GM13976 (cell line): ENCODE measurements around the gene PPP1R3E.

Experiments used
- DNase-seq: peaks from one replicate; pipeline ENCODE4 v3.0.0; 2012; ENCODE audit warnings: low spot score
- CTCF ChIP-seq: IDR thresholded peaks from 2 replicates; pipeline ENCODE4 v1.5.1; 2012; ENCODE audit warnings: borderline replicate concordance, mild to moderate bottlenecking; ENCODE audit not compliant: insufficient read depth; ENCODE audit errors: extremely low read depth, missing control alignments, control extremely low read depth
- in situ Hi-C: fragments of 300-500 bp; cut with MboI; formaldehyde crosslinking; loops from one replicate; pipeline ENCODE4 v1.12.0; 2022; ENCODE audit warnings: low sequenced_read_pairs, mixed read lengths, inconsistent platforms; ENCODE audit not compliant: unreplicated experiment

Gene PPP1R3E, protein sequence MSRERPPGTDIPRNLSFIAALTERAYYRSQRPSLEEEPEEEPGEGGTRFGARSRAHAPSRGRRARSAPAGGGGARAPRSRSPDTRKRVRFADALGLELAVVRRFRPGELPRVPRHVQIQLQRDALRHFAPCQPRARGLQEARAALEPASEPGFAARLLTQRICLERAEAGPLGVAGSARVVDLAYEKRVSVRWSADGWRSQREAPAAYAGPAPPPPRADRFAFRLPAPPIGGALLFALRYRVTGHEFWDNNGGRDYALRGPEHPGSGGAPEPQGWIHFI

DNA sequence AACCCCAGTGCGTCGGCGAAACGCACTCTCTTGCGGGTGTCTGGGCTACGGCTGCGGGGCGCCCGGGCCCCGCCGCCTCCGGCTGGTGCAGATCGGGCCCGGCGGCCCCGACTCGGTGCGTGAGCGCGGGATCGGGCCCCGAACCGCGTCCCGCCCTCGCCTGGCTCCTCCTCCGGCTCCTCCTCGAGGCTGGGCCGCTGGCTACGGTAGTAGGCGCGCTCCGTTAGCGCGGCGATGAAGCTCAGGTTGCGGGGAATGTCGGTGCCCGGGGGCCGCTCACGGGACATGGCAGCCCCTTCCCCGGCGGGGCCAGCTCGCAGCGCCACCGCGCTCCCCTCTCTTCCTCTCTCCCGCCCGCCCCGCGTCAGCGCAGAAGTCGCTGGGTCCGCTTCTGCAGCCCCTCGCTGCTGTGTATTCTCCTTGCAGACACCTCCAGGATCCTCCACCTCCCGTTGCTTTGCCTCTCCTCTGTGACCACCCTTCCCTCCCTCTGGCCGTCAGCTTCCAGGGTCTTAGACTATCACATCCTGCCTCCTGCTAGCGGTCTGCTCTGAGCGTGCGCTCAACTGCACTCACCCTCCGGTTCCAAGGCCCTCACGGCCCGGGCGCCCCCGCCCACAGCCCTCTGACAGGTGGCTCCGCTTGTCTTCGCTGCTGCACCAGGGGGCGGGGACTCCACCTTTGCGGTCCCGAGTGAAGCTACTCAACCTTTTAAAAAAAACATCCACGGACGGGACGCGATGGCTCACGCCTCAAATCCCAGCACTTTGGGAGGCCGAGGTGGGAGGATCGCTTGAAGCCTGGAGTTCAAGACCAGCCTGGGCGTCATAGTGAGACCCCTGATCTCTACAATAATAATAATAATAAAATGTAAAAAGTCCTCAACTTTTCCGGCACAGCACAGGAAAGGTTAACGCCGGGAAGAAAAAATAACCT is at the start of gene PPP1R3E:
PPP1R3E (minus strand) TSS at position 570 of the 936 bp plus-strand sequence; CDS start at position 287, 283 bp downstream.
- in situ Hi-C loops = no loop called here
- DNase-seq = peak; percentile 83
- TF ChIP-seq CTCF = no peak

DNA sequence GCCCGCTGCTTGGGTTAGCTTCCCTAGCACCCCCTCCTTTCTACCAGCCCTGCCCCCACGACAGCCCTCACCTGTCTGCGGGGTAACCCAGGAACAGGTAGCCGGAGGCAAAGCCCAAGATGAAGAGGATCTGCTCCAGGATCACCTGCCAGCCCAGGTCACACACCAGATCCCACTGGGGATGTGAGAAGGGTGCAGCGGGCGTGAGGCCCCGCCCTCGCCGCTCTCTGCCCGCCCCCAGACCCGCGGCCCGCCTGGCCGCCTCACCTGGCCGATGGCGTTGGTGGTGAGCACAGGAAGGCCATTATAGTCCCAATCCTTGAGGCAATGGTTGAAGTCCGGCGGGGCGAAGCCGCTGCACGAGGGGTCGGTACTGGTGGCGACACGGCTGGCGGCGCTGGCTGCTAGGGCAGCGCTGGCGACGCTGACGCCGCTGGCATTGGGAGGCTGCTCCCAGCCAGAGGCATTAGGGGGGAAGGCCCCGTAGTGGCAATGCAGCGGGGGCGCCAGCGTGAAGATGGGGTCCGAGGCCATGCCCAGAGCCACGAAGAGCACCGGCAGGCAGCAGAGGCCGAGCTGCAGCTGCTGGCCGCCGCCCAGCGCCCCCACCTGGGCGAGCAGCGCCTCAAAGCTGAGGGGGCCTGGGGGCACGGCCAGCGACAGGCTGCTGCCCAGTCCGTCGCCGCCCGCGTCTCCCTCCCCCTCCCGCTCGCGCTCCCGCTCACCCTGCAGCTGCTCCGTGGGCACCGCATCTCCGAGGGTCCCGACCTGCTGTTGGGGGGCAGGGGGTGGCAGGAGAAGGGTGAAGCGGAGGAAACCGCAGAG is 49.2 kb upstream of the PPP1R3E start:
- in situ Hi-C loops = no loop called here
- DNase-seq = peak; percentile 46
- TF ChIP-seq CTCF = no peak

DNA sequence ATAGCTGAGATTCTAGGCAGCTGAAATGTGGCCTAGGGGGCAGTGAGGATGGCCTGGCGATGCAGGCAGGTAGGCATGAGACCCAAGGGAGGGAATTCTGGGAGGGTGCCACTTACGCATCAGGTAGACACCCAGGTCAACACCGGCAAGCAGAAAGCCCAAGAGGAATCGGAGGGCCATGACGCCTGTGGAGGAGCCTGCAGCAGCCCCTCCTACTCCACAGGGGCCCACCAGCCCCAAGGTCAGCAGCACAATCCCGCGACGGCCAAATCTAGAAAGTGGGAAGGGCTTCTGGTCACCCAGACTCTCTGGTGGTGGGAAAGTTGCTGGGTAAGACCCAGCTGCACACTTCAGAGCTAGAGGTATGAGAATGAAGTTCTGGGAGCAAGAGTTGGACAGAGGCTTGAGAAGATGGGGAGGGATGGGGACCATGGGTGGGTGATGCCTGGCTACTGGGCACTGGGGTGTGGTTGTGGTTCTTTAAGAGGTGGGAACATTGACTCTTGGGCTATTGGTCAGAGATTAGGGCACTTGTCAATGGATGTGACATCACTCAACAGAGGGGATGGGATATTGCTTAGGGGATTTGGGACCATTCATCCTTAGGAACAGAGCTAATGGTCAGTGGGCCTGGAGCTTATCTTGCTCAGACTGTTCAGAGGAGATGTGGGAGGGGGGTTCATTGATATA is 46.6 kb upstream of the PPP1R3E start:
- in situ Hi-C loops = no loop called here
- no peak for TF ChIP-seq CTCF
- DNase-seq = peak; percentile 21

DNA sequence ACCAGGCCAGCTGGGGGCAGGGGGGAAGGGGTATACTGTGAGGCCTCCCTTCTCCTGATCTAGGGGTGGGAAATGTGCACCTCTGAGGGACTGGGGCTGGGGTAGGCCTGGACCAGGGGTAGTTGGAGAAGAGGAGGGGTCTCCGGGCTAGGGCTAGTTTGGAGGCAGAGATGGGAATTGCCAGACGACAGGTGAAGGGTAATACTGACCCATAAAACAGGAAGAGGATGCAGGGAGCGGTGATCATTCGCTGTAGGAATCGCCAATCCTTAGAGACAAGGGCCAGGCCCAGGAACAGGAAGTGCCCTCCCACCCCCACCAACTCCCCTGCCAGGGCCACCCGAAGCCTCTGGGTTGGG is 45.6 kb upstream of the PPP1R3E start:
- in situ Hi-C loops = no loop called here
- no peak for TF ChIP-seq CTCF
- peak; percentile 13 for DNase-seq

DNA sequence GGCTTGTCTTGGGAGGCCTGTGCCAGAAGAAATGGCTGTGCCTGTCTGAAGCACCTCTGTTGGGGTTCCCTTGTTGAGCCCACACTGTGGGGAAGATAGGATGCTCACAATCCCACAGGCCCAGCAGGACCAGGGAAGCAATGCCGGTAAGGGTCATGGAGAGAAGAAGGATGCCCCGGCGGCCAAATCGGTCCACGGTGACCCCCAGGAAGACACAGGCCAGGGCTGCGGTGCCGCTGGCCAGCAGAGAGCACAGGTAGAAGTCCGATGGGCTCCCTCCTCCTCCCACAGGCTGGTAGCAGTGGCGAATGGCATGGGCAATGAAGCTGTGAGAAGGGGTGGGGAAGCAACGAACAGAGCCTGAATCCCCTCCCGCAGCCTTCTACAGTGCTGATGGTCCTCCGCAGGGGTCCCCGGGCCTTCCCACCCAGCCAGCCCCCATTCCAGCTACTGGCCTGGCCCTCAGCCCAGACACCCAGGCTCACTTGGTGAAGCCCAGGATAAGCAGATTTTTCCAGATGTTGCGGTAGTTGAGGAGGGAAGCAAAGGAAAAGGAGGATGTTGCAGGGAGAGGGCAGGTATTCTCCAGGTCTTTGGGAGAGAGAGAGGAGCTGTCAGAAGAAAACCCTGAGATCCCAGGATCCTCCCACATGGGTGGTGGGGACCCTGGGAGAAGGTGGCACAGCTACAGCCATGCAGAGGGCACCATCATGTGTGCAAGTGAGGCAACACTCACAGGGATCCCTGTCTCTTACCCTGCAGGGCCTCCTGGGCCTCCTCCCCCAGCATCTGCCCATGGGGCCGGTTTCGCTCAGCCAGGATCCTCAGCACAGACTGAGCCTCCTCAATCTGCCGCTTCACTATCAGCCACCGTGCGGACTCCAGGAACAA is 45.0 kb upstream of the PPP1R3E start:
- in situ Hi-C loops = no loop called here
- DNase-seq = peak; percentile 21
- TF ChIP-seq CTCF = no peak
